Activated naive CD4-positive, alpha-beta T cell treated with anti-CD3 and anti-CD28 coated beads, Interleukin-2, amount 50 U/mL, for 24 hours (primary cell): ENCODE measurements around the gene ACKR2.
"Not testable (repeated sequence)": the region's sequence is repeated elsewhere in the genome, so short reads cannot be mapped to it uniquely, and the experiment has no call there.

ENCODE experiments used
- H3K27ac Mint-ChIP-seq: one replicate; pipeline ENCODE4 v1.8.0; 2021; ENCODE audit warnings: mild to moderate bottlenecking, mixed read lengths
- H3K27me3 Mint-ChIP-seq: one replicate; pipeline ENCODE4 v1.8.0; 2021; ENCODE audit warnings: mixed read lengths
- H3K36me3 Mint-ChIP-seq: one replicate; pipeline ENCODE4 v1.8.0; 2021; ENCODE audit warnings: mixed read lengths
- H3K4me1 Mint-ChIP-seq: one replicate; pipeline ENCODE4 v1.8.0; 2021; ENCODE audit warnings: mixed read lengths
- H3K4me3 Mint-ChIP-seq: one replicate; pipeline ENCODE4 v1.8.0; 2021; ENCODE audit warnings: mild to moderate bottlenecking, mixed read lengths
- H3K9me3 Mint-ChIP-seq: one replicate; pipeline ENCODE4 v1.8.0; 2021; ENCODE audit warnings: mixed read lengths

ACKR2 gene

DNA sequence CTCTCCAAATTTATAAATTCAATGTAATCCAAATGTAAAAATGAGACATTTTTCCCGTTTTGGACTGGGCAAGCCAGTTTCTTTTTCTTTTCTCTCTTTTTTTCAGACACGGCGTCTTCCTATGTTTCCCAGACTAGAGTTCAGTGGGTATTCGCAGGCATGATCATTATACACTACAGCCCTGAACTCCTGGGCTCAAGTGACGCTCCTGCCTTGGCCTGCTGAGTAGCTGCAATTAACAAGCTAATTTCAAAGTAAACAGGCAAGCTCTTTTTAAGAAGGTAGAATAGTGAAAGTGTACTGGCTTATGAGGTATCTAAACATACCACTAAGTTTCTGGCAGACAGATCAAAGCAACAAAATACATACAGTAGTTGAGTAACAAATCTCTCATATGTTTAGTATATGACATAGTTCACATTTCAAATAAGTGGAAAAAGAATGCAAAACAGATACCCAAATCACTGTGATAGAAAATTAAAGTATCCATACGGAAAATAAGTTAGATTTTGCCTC lies 18.5 kb upstream of the ACKR2 start:
- peaks cover 14% of the 10 kb centered on the region for H3K4me1 Mint-ChIP-seq
- no peaks in the 10 kb centered on the region for H3K27me3 Mint-ChIP-seq
- no peaks in the 10 kb centered on the region for H3K9me3 Mint-ChIP-seq
- no peak overlapping the region for H3K27ac Mint-ChIP-seq
- H3K36me3 Mint-ChIP-seq = peaks cover 6% of the 10 kb centered on the region
- H3K4me3 Mint-ChIP-seq = no peak overlapping the region

- Mint-ChIP-seq H3K36me3 (peaks cover 6% of the 10 kb centered on the region), H3K27me3 (no peaks in the 10 kb centered on the region), H3K4me3 (no peak overlapping the region), H3K4me1 (peaks cover 30% of the 10 kb centered on the region), H3K9me3 (no peaks in the 10 kb centered on the region), H3K27ac (no peak overlapping the region)
Measured at GRCh38 chr3:42795621-42796181, 13.5 kb upstream of the ACKR2 start.

GRCh38 chr3:42796332-42796885 lies 12.8 kb upstream of the ACKR2 start:
- Mint-ChIP-seq H3K27ac (no peak overlapping the region), H3K27me3 (no peaks in the 10 kb centered on the region), H3K9me3 (no peaks in the 10 kb centered on the region), H3K4me3 (no peak overlapping the region), H3K4me1 (peaks cover 33% of the 10 kb centered on the region), H3K36me3 (peaks cover 4% of the 10 kb centered on the region)

GRCh38 chr3:42799376-42799775 lies 9.9 kb upstream of the ACKR2 start:
- Mint-ChIP-seq H3K4me1 (peaks cover 44% of the 10 kb centered on the region), H3K4me3 (no peak overlapping the region), H3K9me3 (no peaks in the 10 kb centered on the region), H3K36me3 (peaks cover 7% of the 10 kb centered on the region), H3K27me3 (no peaks in the 10 kb centered on the region), H3K27ac (no peak overlapping the region)

DNA sequence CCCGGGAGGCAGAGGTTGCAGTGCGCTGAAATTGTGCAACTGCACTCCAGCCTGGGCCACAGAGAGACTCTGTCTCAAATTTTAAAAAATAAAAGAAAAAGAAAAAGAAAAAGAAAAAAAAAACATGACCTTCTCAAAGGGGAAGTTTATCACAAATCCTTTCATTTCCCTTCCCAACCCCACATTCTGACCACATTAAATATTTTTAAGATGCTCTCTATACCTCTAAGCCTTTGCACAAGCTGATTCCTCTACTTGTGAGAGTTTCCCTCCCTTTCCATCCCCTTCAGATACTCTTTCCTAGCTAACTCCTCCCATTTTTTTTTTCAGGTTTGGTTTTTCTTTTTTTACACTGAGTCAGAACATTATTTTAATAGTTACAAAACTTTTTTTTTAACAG lies 9.0 kb upstream of the ACKR2 start:
- H3K36me3 Mint-ChIP-seq = peaks cover 7% of the 10 kb centered on the region
- no peaks in the 10 kb centered on the region for H3K27me3 Mint-ChIP-seq
- H3K9me3 Mint-ChIP-seq = no peaks in the 10 kb centered on the region
- H3K4me1 Mint-ChIP-seq = peaks cover 44% of the 10 kb centered on the region
- no peak overlapping the region for H3K27ac Mint-ChIP-seq
- H3K4me3 Mint-ChIP-seq = no peak overlapping the region

GRCh38 chr3:42801048-42801620 lies 8.1 kb upstream of the ACKR2 start:
- H3K27ac Mint-ChIP-seq = no peak overlapping the region
- H3K4me3 Mint-ChIP-seq = no peak overlapping the region
- H3K27me3 Mint-ChIP-seq = peaks cover under 1% of the 10 kb centered on the region
- peaks cover 36% of the 10 kb centered on the region for H3K4me1 Mint-ChIP-seq
- peaks cover 7% of the 10 kb centered on the region for H3K36me3 Mint-ChIP-seq
- H3K9me3 Mint-ChIP-seq = no peaks in the 10 kb centered on the region

DNA sequence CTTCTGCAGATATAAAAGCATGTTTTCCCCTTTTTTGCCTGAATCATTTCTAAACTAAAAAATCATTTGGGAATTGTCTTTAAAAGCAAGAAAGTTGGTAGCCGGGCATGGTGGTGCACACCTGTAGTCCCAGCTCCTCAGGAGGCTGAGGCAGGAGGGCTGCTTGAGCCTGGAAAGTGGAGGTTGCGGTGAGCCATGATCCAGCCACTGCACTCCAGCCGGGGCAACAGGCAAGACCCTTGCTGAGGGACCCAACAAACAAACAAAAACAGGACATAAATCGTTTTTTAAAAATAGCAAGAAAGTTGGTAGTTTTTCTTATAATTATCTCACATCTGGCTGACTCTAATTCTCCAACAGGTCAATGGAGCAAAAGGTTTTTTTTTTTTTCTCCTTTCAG lies 7.5 kb upstream of the ACKR2 start:
- Mint-ChIP-seq H3K4me1 (peaks cover 36% of the 10 kb centered on the region), H3K27ac (no peak overlapping the region), H3K4me3 (peak overlapping the region; percentile 42), H3K27me3 (peaks cover 2% of the 10 kb centered on the region), H3K36me3 (peaks cover 5% of the 10 kb centered on the region), H3K9me3 (no peaks in the 10 kb centered on the region)

- peaks cover 36% of the 10 kb centered on the region for H3K4me1 Mint-ChIP-seq
- H3K27me3 Mint-ChIP-seq = peaks cover 2% of the 10 kb centered on the region
- H3K27ac Mint-ChIP-seq = no peak overlapping the region
- no peaks in the 10 kb centered on the region for H3K9me3 Mint-ChIP-seq
- peak overlapping the region; percentile 96 for H3K4me3 Mint-ChIP-seq
- peaks cover 5% of the 10 kb centered on the region for H3K36me3 Mint-ChIP-seq
Measured at GRCh38 chr3:42802876-42803413, 6.3 kb upstream of the ACKR2 start.

GRCh38 chr3:42803414-42804105 lies 5.7 kb upstream of the ACKR2 start:
- H3K4me1 Mint-ChIP-seq = peaks cover 36% of the 10 kb centered on the region
- peaks cover 2% of the 10 kb centered on the region for H3K27me3 Mint-ChIP-seq
- H3K36me3 Mint-ChIP-seq = peaks cover 5% of the 10 kb centered on the region
- H3K4me3 Mint-ChIP-seq = peak overlapping the region; percentile 96
- H3K9me3 Mint-ChIP-seq = no peaks in the 10 kb centered on the region
- peak overlapping the region; percentile 88 for H3K27ac Mint-ChIP-seq

- Mint-ChIP-seq H3K27ac (peak within 1 kb of the TSS; percentile 88), H3K27me3 (peaks cover 4% of the 10 kb centered on the region), H3K9me3 (no peaks in the 10 kb centered on the region), H3K4me3 (peak within 1 kb of the TSS; percentile 96), H3K36me3 (peaks cover 5% of the 10 kb centered on the region), H3K4me1 (peaks cover 36% of the 10 kb centered on the region)
Measured at GRCh38 chr3:42804106-42804830, 5.0 kb upstream of the ACKR2 start, which contains the start of gene HIGD1A. HIGD1A (minus strand) TSS chr3:42804490; CDS start chr3:42794253, 10,237 bp downstream.

DNA sequence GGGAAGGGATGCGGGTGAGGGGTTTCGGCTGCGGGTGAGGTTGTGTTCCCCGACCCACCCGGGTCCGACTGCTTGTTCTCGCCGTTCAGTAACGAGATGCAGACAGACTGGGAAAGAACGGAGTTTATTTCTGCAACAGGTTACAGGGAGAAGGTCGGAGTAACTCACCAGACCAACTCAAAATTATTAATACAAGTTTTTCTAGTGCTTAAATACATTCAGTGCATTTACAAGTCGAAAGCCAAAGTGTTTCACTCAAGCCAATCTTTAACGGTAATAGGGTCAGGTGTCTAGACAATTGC lies 4.5 kb upstream of the ACKR2 start:
- H3K9me3 Mint-ChIP-seq = no peaks in the 10 kb centered on the region
- no peak overlapping the region for H3K27ac Mint-ChIP-seq
- peaks cover 31% of the 10 kb centered on the region for H3K4me1 Mint-ChIP-seq
- H3K27me3 Mint-ChIP-seq = peaks cover 4% of the 10 kb centered on the region
- H3K4me3 Mint-ChIP-seq = peak overlapping the region; percentile 96
- H3K36me3 Mint-ChIP-seq = peaks cover 5% of the 10 kb centered on the region

- H3K36me3 Mint-ChIP-seq = peaks cover 5% of the 10 kb centered on the region
- peak overlapping the region; percentile 96 for H3K4me3 Mint-ChIP-seq
- H3K9me3 Mint-ChIP-seq = no peaks in the 10 kb centered on the region
- peaks cover 26% of the 10 kb centered on the region for H3K4me1 Mint-ChIP-seq
- no peak overlapping the region for H3K27ac Mint-ChIP-seq
- peaks cover 4% of the 10 kb centered on the region for H3K27me3 Mint-ChIP-seq
Measured at GRCh38 chr3:42805141-42805821, 4.0 kb upstream of the ACKR2 start.

- Mint-ChIP-seq H3K36me3 (peaks cover 1% of the 10 kb centered on the region), H3K27ac (no peak overlapping the region), H3K9me3 (no peaks in the 10 kb centered on the region), H3K4me3 (no peak overlapping the region), H3K27me3 (peaks cover 4% of the 10 kb centered on the region), H3K4me1 (peaks cover 4% of the 10 kb centered on the region)
Measured at GRCh38 chr3:42807929-42808328, 1.3 kb upstream of the ACKR2 start.

GRCh38 chr3:42810706-42811105 lies 1.5 kb downstream of the ACKR2 start:
- H3K27me3 Mint-ChIP-seq, H3K4me3 Mint-ChIP-seq: not testable (repeated sequence)

More at GRCh38 chr3:42810706-42811105, 1.5 kb downstream of the ACKR2 start:
- H3K4me1 Mint-ChIP-seq, H3K36me3 Mint-ChIP-seq, H3K27ac Mint-ChIP-seq, H3K9me3 Mint-ChIP-seq: not testable (repeated sequence)
